Measurements from ENCODE around the gene PPP5C. TPM values are rescaled to one million over a fixed set of nuclear protein-coding genes. Genes with fewer than 3 reads are reported as not detected.

The PPP5C gene
- polyA plus RNA-seq, 3 donors, result 9.9 to 76.3 (median 12.6) TPM

GRCh38 chr19:46328079-46328478 lies 18.8 kb upstream of the PPP5C start:
- no peak overlapping the region for H3K4me3 ChIP-seq (replicated peaks in 1 of 3; ENCODE audit: low read depth in 2 of 3, low read length in 3 of 3)
- no peak overlapping the region for H3K27ac ChIP-seq (ENCODE audit: low read depth in 1 of 2, low read length in 2 of 2)
- H3K27ac Mint-ChIP-seq, result no peak overlapping the region
- H3K36me3 ChIP-seq (replicated peaks in 1 of 2; ENCODE audit: control insufficient read depth in 1 of 2, insufficient read depth in 2 of 2, low read length in 2 of 2), result no peaks in the 10 kb centered on the region
- no peaks in the 10 kb centered on the region for H3K4me1 Mint-ChIP-seq
- H2AFZ ChIP-seq (ENCODE audit: insufficient read depth, low read depth, low read length, poor library complexity, severe bottlenecking), result no peak overlapping the region
- no peaks in the 10 kb centered on the region for H4K20me1 ChIP-seq (ENCODE audit: insufficient read depth, low read length)
- intact Hi-C loops (cut with micrococcal nuclease), result no loop called here
- 100% methylated on average over 2 of the region's 2 CpGs for WGBS (ENCODE audit: insufficient coverage)
- H3K9me3 ChIP-seq (replicated peaks in 1 of 2; ENCODE audit: control insufficient read depth in 1 of 2, insufficient read depth in 1 of 2, low read length in 2 of 2), result peaks cover 33 to 34% of the 10 kb centered on the region in 2 donors
- H3K4me2 ChIP-seq (replicated peaks; ENCODE audit: extremely low read depth, low read length, poor library complexity, severe bottlenecking), result no peak overlapping the region
- H3K27me3 Mint-ChIP-seq (ENCODE audit: low read depth in 3 of 3), result peaks cover 6 to 10% (median 7%) of the 10 kb centered on the region in 3 donors
- no peak overlapping the region for H3K9ac ChIP-seq (ENCODE audit: insufficient read depth, low read length, poor library complexity, severe bottlenecking)
- no peaks in the 10 kb centered on the region for H3K4me1 ChIP-seq (ENCODE audit: control insufficient read depth in 1 of 2, insufficient read depth in 2 of 2, low read length in 2 of 2)
- H3K79me2 ChIP-seq (ENCODE audit: insufficient read depth, low read length), result no peaks in the 10 kb centered on the region
- TF ChIP-seq CTCF (IDR thresholded peaks at IDR 0.05), result no peak
- H3K36me3 Mint-ChIP-seq, result no peaks in the 10 kb centered on the region
- H3K27me3 ChIP-seq (ENCODE audit: control insufficient read depth in 2 of 2, insufficient read depth in 2 of 2, low read length in 2 of 2), result no peaks in the 10 kb centered on the region
- DNase-seq, result no peak
- H3K4me3 Mint-ChIP-seq, result no peak overlapping the region
- H3K9me3 Mint-ChIP-seq, result peaks cover 33 to 47% (median 39%) of the 10 kb centered on the region in 7 donors

GRCh38 chr19:46330319-46330918 lies 16.5 kb upstream of the PPP5C start:
- DNase-seq, result no peak
- Histone ChIP-seq H3K9ac (ENCODE audit: insufficient read depth, low read length, poor library complexity, severe bottlenecking) (no peak overlapping the region), H3K4me2 (replicated peaks; ENCODE audit: extremely low read depth, low read length, poor library complexity, severe bottlenecking) (no peak overlapping the region), H3K4me1 (ENCODE audit: control insufficient read depth in 1 of 2, insufficient read depth in 2 of 2, low read length in 2 of 2) (no peaks in the 10 kb centered on the region), H3K79me2 (ENCODE audit: insufficient read depth, low read length) (no peaks in the 10 kb centered on the region), H3K36me3 (replicated peaks in 1 of 2; ENCODE audit: control insufficient read depth in 1 of 2, insufficient read depth in 2 of 2, low read length in 2 of 2) (no peaks in the 10 kb centered on the region), H3K4me3 (replicated peaks in 1 of 3; ENCODE audit: low read depth in 2 of 3, low read length in 3 of 3) (no peak overlapping the region), H3K27ac (ENCODE audit: low read depth in 1 of 2, low read length in 2 of 2) (no peak overlapping the region), H3K9me3 (replicated peaks in 1 of 2; ENCODE audit: control insufficient read depth in 1 of 2, insufficient read depth in 1 of 2, low read length in 2 of 2) (peaks cover 31 to 33% of the 10 kb centered on the region in 2 donors), H3K27me3 (ENCODE audit: control insufficient read depth in 2 of 2, insufficient read depth in 2 of 2, low read length in 2 of 2) (no peaks in the 10 kb centered on the region), H4K20me1 (ENCODE audit: insufficient read depth, low read length) (no peaks in the 10 kb centered on the region), H2AFZ (ENCODE audit: insufficient read depth, low read depth, low read length, poor library complexity, severe bottlenecking) (no peak overlapping the region)
- intact Hi-C loops (cut with micrococcal nuclease), result no loop called here
- Mint-ChIP-seq H3K36me3 (no peaks in the 10 kb centered on the region), H3K4me1 (no peaks in the 10 kb centered on the region), H3K27me3 (ENCODE audit: low read depth in 3 of 3) (peaks cover 5 to 11% (median 9%) of the 10 kb centered on the region in 3 donors), H3K27ac (no peak overlapping the region), H3K4me3 (peak overlapping the region in 1 of 2 donors; percentile 5), H3K9me3 (peaks cover 30 to 43% (median 35%) of the 10 kb centered on the region in 7 donors)
- no peak for TF ChIP-seq CTCF (IDR thresholded peaks at IDR 0.05)
- 93% methylated on average over 2 of the region's 2 CpGs for WGBS (ENCODE audit: insufficient coverage)
